ENCODE data around the gene NCK2. TPM values are rescaled to one million over a fixed set of nuclear protein-coding genes. Genes with fewer than 3 reads are reported as not detected.

The NCK2 gene
- total and polyA plus RNA-seq, 2 of the 4 experiments (the other 2 are of a cell fraction), result 15.8 to 22.2 TPM

DNA sequence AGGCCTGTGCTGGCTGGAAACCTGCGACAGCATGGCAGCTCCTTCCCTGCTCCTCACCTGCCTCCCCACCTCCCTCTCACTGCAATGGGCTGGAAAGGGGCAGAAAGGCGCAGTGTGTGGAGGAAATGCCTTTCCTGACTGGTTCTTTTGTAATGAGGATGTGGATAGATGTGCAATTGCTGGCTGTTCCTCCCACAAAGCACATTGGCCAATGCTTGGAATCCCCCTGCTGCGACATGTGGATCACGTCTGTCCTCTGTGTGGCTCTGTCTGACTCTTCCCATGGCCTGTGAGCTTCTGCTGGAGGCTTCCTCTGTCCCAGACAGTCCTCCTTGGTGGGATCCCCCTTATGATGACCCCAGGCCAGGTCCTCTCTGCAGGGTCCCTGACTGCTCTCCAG, 172.5 kb downstream of the NCK2 start:
- no CpG with 5 or more reads among the region's 4 CpGs for WGBS, 2 experiments (ENCODE audit: extremely low coverage in 2 of 2, insufficient read length in 1 of 2)
- Histone ChIP-seq H2BK20ac (ENCODE audit: low read depth, low read length) (no peak overlapping the region), H2AFZ (replicated peaks; ENCODE audit: low read length, poor library complexity) (no peak overlapping the region), H3K14ac (replicated peaks; ENCODE audit: low read depth, low read length) (no peak overlapping the region), H3K18ac (ENCODE audit: low read depth, low read length) (no peak overlapping the region), H3K4me3 (ENCODE audit: insufficient read depth, low read depth, low read length) (no peak overlapping the region), H3K9me1 (ENCODE audit: insufficient read depth, low read length) (no peaks in the 10 kb centered on the region), H3K23ac (ENCODE audit: low read depth, low read length) (no peak overlapping the region), H4K91ac (ENCODE audit: insufficient read depth, low read depth, low read length) (no peak overlapping the region), H3K9me3 (ENCODE audit: control insufficient read depth, insufficient read depth, low read length) (peaks cover 8% of the 10 kb centered on the region), H3K4me1 (ENCODE audit: control insufficient read depth, insufficient read depth, low read length) (no peaks in the 10 kb centered on the region), H4K5ac (ENCODE audit: low read depth, low read length) (no peak overlapping the region), H2BK15ac (ENCODE audit: low read depth, low read length) (no peak overlapping the region), H2BK5ac (ENCODE audit: low read depth, low read length, poor library complexity, severe bottlenecking) (no peak overlapping the region), H2BK120ac (ENCODE audit: low read depth, low read length) (no peak overlapping the region), H3K9ac (ENCODE audit: low read depth, low read length) (no peak overlapping the region), H2AK5ac (ENCODE audit: low read depth, low read length) (no peak overlapping the region), H3K4ac (ENCODE audit: low read depth, low read length) (no peak overlapping the region), H4K8ac (ENCODE audit: low read depth in 2 of 2, low read length in 2 of 2) (no peak overlapping the region), H3K36me3 (ENCODE audit: control insufficient read depth, insufficient read depth, low read length) (no peaks in the 10 kb centered on the region), H3K27ac (ENCODE audit: insufficient read depth, low read length) (no peak overlapping the region), H3K56ac (ENCODE audit: extremely low read depth, insufficient read depth, low read length) (no peak overlapping the region), H2AK9ac (replicated peaks; ENCODE audit: low read depth, low read length, poor library complexity) (no peak overlapping the region), H3K27me3 (ENCODE audit: control insufficient read depth, insufficient read depth, low read length) (peaks cover 2% of the 10 kb centered on the region; the same call in 1 of the 2 replicates), H4K20me1 (ENCODE audit: insufficient read depth, low read length) (no peaks in the 10 kb centered on the region), H3K4me2 (ENCODE audit: low read depth, low read length) (no peak overlapping the region), H3K79me1 (ENCODE audit: low read depth in 1 of 2, low read length in 2 of 2) (no peaks in the 10 kb centered on the region)
- in situ Hi-C loops (cut with MboI; ENCODE audit: low sequenced_read_pairs), result no loop called here
- no TSS peak for BruUV-seq (replicated peaks)
- DNase-seq (no peak), ATAC-seq (ENCODE audit: low read depth) (no peak)
- dilution Hi-C loops (cut with HindIII; ENCODE audit: low sequenced_read_pairs, unreplicated experiment), result no loop called here
- CTCF ChIA-PET, result no interaction called here
- intact Hi-C loops (cut with micrococcal nuclease), result no loop called here
- TF ChIP-seq BHLHE40 (IDR thresholded peaks at IDR 0.05; ENCODE audit: low read depth, low read length) (no peak), RFX5 (IDR thresholded peaks at IDR 0.05; ENCODE audit: low read depth, low read length) (no peak), MXI1 (IDR thresholded peaks at IDR 0.05; ENCODE audit: borderline replicate concordance, low read depth, low read length) (no peak), MAZ (IDR thresholded peaks at IDR 0.05; ENCODE audit: borderline replicate concordance, low read depth, low read length) (no peak), SMC3 (IDR thresholded peaks at IDR 0.05; ENCODE audit: low read depth, low read length) (no peak), FOS (IDR thresholded peaks at IDR 0.05; ENCODE audit: low read depth, low read length) (no peak), RAD21 (IDR thresholded peaks at IDR 0.05; ENCODE audit: low read length) (no peak), MAFK (IDR thresholded peaks at IDR 0.05; ENCODE audit: low read depth, low read length) (no peak), RCOR1 (IDR thresholded peaks at IDR 0.05; ENCODE audit: insufficient replicate concordance, low read length) (no peak), NFE2L2 (IDR thresholded peaks at IDR 0.05; ENCODE audit: low read depth, low read length) (no peak), CHD1 (IDR thresholded peaks at IDR 0.05; ENCODE audit: low read depth, low read length) (no peak), ELK1 (IDR thresholded peaks at IDR 0.05; ENCODE audit: borderline replicate concordance, low read depth, low read length) (no peak), POLR2A (IDR thresholded peaks at IDR 0.05; ENCODE audit: low read depth, low read length) (no peak), USF2 (IDR thresholded peaks at IDR 0.05; ENCODE audit: low read depth, low read length) (no peak)
- TF ChIP-seq, protein P1, sequence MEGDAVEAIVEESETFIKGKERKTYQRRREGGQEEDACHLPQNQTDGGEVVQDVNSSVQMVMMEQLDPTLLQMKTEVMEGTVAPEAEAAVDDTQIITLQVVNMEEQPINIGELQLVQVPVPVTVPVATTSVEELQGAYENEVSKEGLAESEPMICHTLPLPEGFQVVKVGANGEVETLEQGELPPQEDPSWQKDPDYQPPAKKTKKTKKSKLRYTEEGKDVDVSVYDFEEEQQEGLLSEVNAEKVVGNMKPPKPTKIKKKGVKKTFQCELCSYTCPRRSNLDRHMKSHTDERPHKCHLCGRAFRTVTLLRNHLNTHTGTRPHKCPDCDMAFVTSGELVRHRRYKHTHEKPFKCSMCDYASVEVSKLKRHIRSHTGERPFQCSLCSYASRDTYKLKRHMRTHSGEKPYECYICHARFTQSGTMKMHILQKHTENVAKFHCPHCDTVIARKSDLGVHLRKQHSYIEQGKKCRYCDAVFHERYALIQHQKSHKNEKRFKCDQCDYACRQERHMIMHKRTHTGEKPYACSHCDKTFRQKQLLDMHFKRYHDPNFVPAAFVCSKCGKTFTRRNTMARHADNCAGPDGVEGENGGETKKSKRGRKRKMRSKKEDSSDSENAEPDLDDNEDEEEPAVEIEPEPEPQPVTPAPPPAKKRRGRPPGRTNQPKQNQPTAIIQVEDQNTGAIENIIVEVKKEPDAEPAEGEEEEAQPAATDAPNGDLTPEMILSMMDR (conservative IDR thresholded peaks at IDR 0.05; ENCODE audit: low read depth, low read length), result no peak
- POLR2A ChIA-PET (ENCODE audit: unreplicated experiment), result no interaction called here

Measured in IMR-90 (cell line).